Spleen (tissue), 7 donors: Measurements from ENCODE around the gene LSM2.
"Not testable (repeated sequence)": the region's sequence is repeated elsewhere in the genome, so short reads cannot be mapped to it uniquely, and the experiment has no call there.

Experiments used
- CTCF ChIP-seq, 11 experiments: fragments of 200-600 bp in 7 of 11; fragments of 450-650 bp in 4 of 11; sonication (generic) in 4 of 11; IDR thresholded peaks in 8 of 11; conservative IDR thresholded peaks in 3 of 11; 1 replicate in 7 of 11; 2 replicates in 4 of 11; pipeline versions ENCODE4 v1.4.0 to v1.8.0; 2016 to 2021; ENCODE audit warnings: antibody characterized with exemption in 11 of 11, inconsistent platforms in 4 of 11, mild to moderate bottlenecking in 1 of 11
- POLR2AphosphoS5 ChIP-seq, 3 donors: sonication (generic); formaldehyde crosslinking; IDR thresholded peaks; one replicate each; pipeline ENCODE4 v1.5.1; 2017; ENCODE audit warnings: antibody characterized with exemption in 3 of 3
- donor health status: DM: no; HTN: no; CAD: no; lungs with moderate emphysema.
- donor health status: DM: no; HTN: no; CAD: no.
- donor health status: DM: no; HTN: no; CAD: no.

- TF ChIP-seq POLR2AphosphoS5 (IDR thresholded peaks at IDR 0.05); CTCF (IDR thresholded peaks at IDR 0.05 in 8 of 11, conservative IDR thresholded peaks at IDR 0.05 in 3 of 11): not testable (repeated sequence)
These were observed 33.0 kb upstream of the LSM2 start for GRCh38 chr6:31839779-31840126.
